K562 (cell line): ENCODE measurements around the gene SNIP1. TPM values are rescaled to one million over a fixed set of nuclear protein-coding genes. Genes with fewer than 3 reads are reported as not detected.

ENCODE experiments used
- DACH1 ChIP-seq: fragments of 450-650 bp; IDR thresholded peaks from 2 replicates; pipeline ENCODE4 v1.6.1; 2018; ENCODE audit not compliant: partially characterized antibody
- E2F6 ChIP-seq, 2 experiments: IDR thresholded peaks; 2 replicates each; pipeline ENCODE4 v1.6.1; 2011; ENCODE audit warnings: borderline replicate concordance in 1 of 2, control low read depth in 1 of 2, low read depth in 1 of 2, low read length in 1 of 2, mild to moderate bottlenecking in 1 of 2, mixed read lengths in 1 of 2, moderate library complexity in 1 of 2; ENCODE audit not compliant: insufficient read depth in 1 of 2, insufficient read length in 1 of 2, poor library complexity in 1 of 2, severe bottlenecking in 1 of 2; ENCODE audit errors: extremely low read depth in 1 of 2
- FOXK1 ChIP-seq: sonication (generic); formaldehyde crosslinking; IDR thresholded peaks from 2 replicates; pipeline ENCODE4 v1.8.0; 2022; ENCODE audit warnings: missing genetic modification reagents, mild to moderate bottlenecking, borderline replicate concordance
- HCFC1 ChIP-seq: IDR thresholded peaks from 2 replicates; pipeline ENCODE4 v1.6.1; 2012; ENCODE audit warnings: low read depth, low read length, improper control_type of control experiment
- HDAC3 ChIP-seq: fragments of 450-650 bp; IDR thresholded peaks from 2 replicates; pipeline ENCODE4 v1.6.1; 2018; ENCODE audit warnings: borderline replicate concordance, mild to moderate bottlenecking, moderate library complexity; ENCODE audit not compliant: partially characterized antibody
- HMG20A ChIP-seq: fragments of 450-650 bp; formaldehyde crosslinking; conservative IDR thresholded peaks from 2 replicates; pipeline ENCODE4 v1.4.0; 2020; ENCODE audit warnings: mild to moderate bottlenecking, mixed read lengths
- L3MBTL2 ChIP-seq: fragments of 450-650 bp; IDR thresholded peaks from 2 replicates; pipeline ENCODE4 v1.6.1; 2016; ENCODE audit warnings: mild to moderate bottlenecking, moderate library complexity
- MCM2 ChIP-seq: fragments of 450-650 bp; IDR thresholded peaks from 2 replicates; pipeline ENCODE4 v1.6.1; 2017; ENCODE audit warnings: low read depth, mild to moderate bottlenecking
- PCBP2 ChIP-seq: fragments of 200-400 bp; formaldehyde crosslinking; IDR thresholded peaks from 2 replicates; pipeline ENCODE4 v1.6.1; 2018; ENCODE audit warnings: low read length, low read depth, mild to moderate bottlenecking, moderate library complexity; ENCODE audit not compliant: poor library complexity, severe bottlenecking
- PHF8 ChIP-seq: fragments of 200-600 bp; sonication (generic); IDR thresholded peaks from 2 replicates; pipeline ENCODE4 v1.6.1; 2012; ENCODE audit warnings: mixed run types, mild to moderate bottlenecking, inconsistent platforms, low read length, moderate library complexity, borderline replicate concordance
- PREB ChIP-seq: sonication (generic); formaldehyde crosslinking; IDR thresholded peaks from 2 replicates; pipeline ENCODE4 v1.8.1; 2023; ENCODE audit warnings: mild to moderate bottlenecking, missing genetic modification reagents
- RB1 ChIP-seq: fragments of 450-650 bp; IDR thresholded peaks from 2 replicates; pipeline ENCODE4 v1.6.1; 2017; ENCODE audit warnings: low read depth, mild to moderate bottlenecking
- RBM22 ChIP-seq: fragments of 200-400 bp; formaldehyde crosslinking; IDR thresholded peaks from 2 replicates; pipeline ENCODE4 v1.6.1; 2018; ENCODE audit warnings: low read length, low read depth; ENCODE audit not compliant: poor library complexity, severe bottlenecking
- RBM39 ChIP-seq: fragments of 200-400 bp; formaldehyde crosslinking; optimal IDR thresholded peaks from 2 replicates; pipeline ENCODE3; 2018; ENCODE audit warnings: low read depth, low read length
- RFX5 ChIP-seq: IDR thresholded peaks from 2 replicates; pipeline ENCODE4 v1.6.1; 2011; ENCODE audit warnings: low read depth, mild to moderate bottlenecking, improper control_type of control experiment, low read length
- SMARCC2 ChIP-seq: fragments of 450-650 bp; IDR thresholded peaks from 2 replicates; pipeline ENCODE4 v1.6.1; 2017; ENCODE audit warnings: antibody characterized with exemption, moderate library complexity, mild to moderate bottlenecking, low read depth
- SUPT5H ChIP-seq: fragments of 450-650 bp; IDR thresholded peaks from 2 replicates; pipeline ENCODE4 v1.6.1; 2016
- XRCC5 ChIP-seq: fragments of 200-400 bp; formaldehyde crosslinking; IDR thresholded peaks from 2 replicates; pipeline ENCODE4 v1.6.1; 2017; ENCODE audit warnings: low read depth, mild to moderate bottlenecking, low read length
- ZBTB9 ChIP-seq: fragments of 450-650 bp; formaldehyde crosslinking; IDR thresholded peaks from 2 replicates; pipeline ENCODE4 v1.4.0; 2020; ENCODE audit warnings: mild to moderate bottlenecking, moderate library complexity
- ZFPM2 ChIP-seq: fragments of 250-450 bp; sonication (Bioruptor Pico); IDR thresholded peaks from 2 replicates; pipeline ENCODE4 v1.5.1; 2022; ENCODE audit warnings: mild to moderate bottlenecking
- ZNF124 ChIP-seq: sonication (generic); formaldehyde crosslinking; IDR thresholded peaks from 2 replicates; pipeline ENCODE4 v1.8.1; 2022; ENCODE audit warnings: missing genetic modification reagents
- ZNF263 ChIP-seq: sonication (generic); formaldehyde crosslinking; IDR thresholded peaks from 2 replicates; pipeline ENCODE4 v1.8.0; 2022; ENCODE audit warnings: mild to moderate bottlenecking, missing genetic modification reagents, borderline replicate concordance
- ZNF384 ChIP-seq: IDR thresholded peaks from 2 replicates; pipeline ENCODE4 v1.6.1; 2012; ENCODE audit warnings: low read depth, low read length, improper control_type of control experiment
- ZNF589 ChIP-seq: fragments of 200-800 bp; sonication (Bioruptor generic); IDR thresholded peaks from 2 replicates; pipeline ENCODE4 v1.6.1; 2016; ENCODE audit warnings: low read depth, missing genetic modification characterization, missing compliant biosample characterization
- ZNF780A ChIP-seq: fragments of 250-450 bp; sonication (Bioruptor Pico); IDR thresholded peaks from 2 replicates; pipeline ENCODE4 v1.5.0; 2021; ENCODE audit warnings: mild to moderate bottlenecking
- ZSCAN29 ChIP-seq: fragments of 450-650 bp; IDR thresholded peaks from 2 replicates; pipeline ENCODE4 v1.6.1; 2017
- polyA plus RNA-seq, 8 experiments: library from polyadenylated mRNA; depleted of rRNA in 4 of 8; stranded (reverse) in 5 of 8; unstranded in 3 of 8; fragments of >200 nt; fragmentation: Nextera tagmentation in 2 of 8; fragmentation: Illumina TruSeq in 1 of 8; extraction: Ambion mirVana in 2 of 8; extraction: Trizol in 1 of 8; gene quantifications; 2 replicates each; pipeline versions ENCODE4 v1.2.1 to v1.2.3, GENCODE V29; 2011 to 2014; ENCODE audit warnings: inconsistent platforms in 1 of 8, missing spikeins in 1 of 8
- total RNA-seq, 7 experiments: library from RNA; depleted of rRNA in 6 of 7; stranded (reverse); fragments of >200 nt in 6 of 7; fragmentation: Illumina TruSeq in 2 of 7; extraction: Trizol in 2 of 7; gene quantifications; 2 replicates each; pipeline versions ENCODE4 v1.2.1 to v1.2.3, GENCODE V29; 2011 to 2021; ENCODE audit warnings: low replicate concordance in 1 of 7

The SNIP1 gene
- total and polyA plus RNA-seq, 9 of the 15 experiments (the other 6 are each of a cell fraction or from before 2014, with no cell fraction given), result 2.9 to 25.9 (median 14.6) TPM

GRCh38 chr1:37514350-37515184 lies 39.5 kb downstream of the SNIP1 start, which contains the start of gene MEAF6 (continued):
- peak; percentile 71; the same call in 1 of the 2 replicates for TF ChIP-seq ZNF589 (CRISPR knock-in tag)
- TF ChIP-seq SMARCC2, result no peak; the same call in 1 of the 2 replicates
- TF ChIP-seq DACH1, result no peak
- peak; percentile 36; the same call in 1 of the 2 replicates for TF ChIP-seq ZNF263
- 0 out of 2 replicates have a peak, but pooled peaks have one; percentile 2 for TF ChIP-seq XRCC5
- TF ChIP-seq PHF8, result peak; percentile 89; the same call in 1 of the 2 replicates
- TF ChIP-seq PCBP2, result no peak
- no peak for TF ChIP-seq HMG20A (CRISPR knock-in tag)
- TF ChIP-seq SUPT5H, result peak; percentile 91
- peak; percentile 99 for TF ChIP-seq RB1
- TF ChIP-seq HDAC3, result no peak
- TF ChIP-seq RBM22, result no peak
- no peak for TF ChIP-seq ZNF124 (CRISPR knock-in tag)
- no peak for TF ChIP-seq ZFPM2
- TF ChIP-seq L3MBTL2, result peak; percentile 99
- TF ChIP-seq HCFC1, result peak; percentile 73
- no peak for TF ChIP-seq PREB (CRISPR knock-in tag)
- TF ChIP-seq ZNF780A (CRISPR knock-in tag), result no peak
- TF ChIP-seq FOXK1 (CRISPR knock-in tag), result no peak
- no peak for TF ChIP-seq RFX5
- peak; percentile 92 to 99 for TF ChIP-seq E2F6 (IDR thresholded peaks at IDR 0.05; ENCODE audit: borderline replicate concordance in 1 of 2, extremely low read depth in 1 of 2, insufficient read depth in 1 of 2, insufficient read length in 1 of 2, low read depth in 1 of 2, low read length in 1 of 2, poor library complexity in 1 of 2, severe bottlenecking in 1 of 2)
- no peak for TF ChIP-seq MCM2
- no peak for TF ChIP-seq ZNF384
- TF ChIP-seq ZBTB9 (CRISPR knock-in tag), result 0 out of 2 replicates have a peak, but pooled peaks have one; percentile 43
- TF ChIP-seq RBM39, result peak; percentile 84
- peak; percentile 81; the same call in 1 of the 2 replicates for TF ChIP-seq ZSCAN29
